GM15510 (cell line): ENCODE measurements around the gene FLVCR1.

Source experiments
- POLR2A ChIP-seq: IDR thresholded peaks from 3 replicates; pipeline ENCODE4 v1.6.1; 2011; ENCODE audit warnings: borderline replicate concordance; ENCODE audit not compliant: insufficient read length; ENCODE audit errors: extremely low read depth

Gene FLVCR1

GRCh38 chr1:212853658-212854057 is 4.4 kb upstream of the FLVCR1 start:
- no peak for TF ChIP-seq POLR2A

- no peak for TF ChIP-seq POLR2A
Measured at GRCh38 chr1:212856755-212857154, 1.3 kb upstream of the FLVCR1 start.

- TF ChIP-seq POLR2A, result no peak
Measured at GRCh38 chr1:212858461-212859265, 588 bp downstream of the FLVCR1 start.

- TF ChIP-seq POLR2A, result no peak
Measured at GRCh38 chr1:212860713-212861581, 2.9 kb downstream of the FLVCR1 start.

GRCh38 chr1:212862111-212862690 is 4.1 kb downstream of the FLVCR1 start:
- no peak for TF ChIP-seq POLR2A

- TF ChIP-seq POLR2A, result no peak
Measured at GRCh38 chr1:212864201-212864600, 6.1 kb downstream of the FLVCR1 start.

GRCh38 chr1:212867192-212867591 is 9.1 kb downstream of the FLVCR1 start:
- TF ChIP-seq POLR2A, result no peak

GRCh38 chr1:212871976-212872375 is 13.9 kb downstream of the FLVCR1 start:
- TF ChIP-seq POLR2A, result no peak

GRCh38 chr1:212873518-212873917 is 15.4 kb downstream of the FLVCR1 start:
- TF ChIP-seq POLR2A, result no peak

- no peak for TF ChIP-seq POLR2A
Measured at GRCh38 chr1:212878418-212878817, 20.3 kb downstream of the FLVCR1 start.

GRCh38 chr1:212879947-212880690 is 22.0 kb downstream of the FLVCR1 start:
- no peak for TF ChIP-seq POLR2A

- TF ChIP-seq POLR2A, result no peak
Measured at GRCh38 chr1:212884592-212884991, 26.5 kb downstream of the FLVCR1 start.

GRCh38 chr1:212892108-212892507 is 34.0 kb downstream of the FLVCR1 start:
- no peak for TF ChIP-seq POLR2A

GRCh38 chr1:212899845-212900244 is 41.8 kb downstream of the FLVCR1 start:
- no peak for TF ChIP-seq POLR2A

- TF ChIP-seq POLR2A, result no peak
Measured at GRCh38 chr1:212901290-212901689, 43.2 kb downstream of the FLVCR1 start.

- TF ChIP-seq POLR2A, result no peak
Measured at GRCh38 chr1:212902054-212902453, 44.0 kb downstream of the FLVCR1 start.

GRCh38 chr1:212903664-212904063 is 45.6 kb downstream of the FLVCR1 start:
- TF ChIP-seq POLR2A, result no peak
